Measurements from ENCODE around the gene USP4. TPM values are rescaled to one million over a fixed set of nuclear protein-coding genes. Genes with fewer than 3 reads are reported as not detected.
A peak's percentile ranks its signal among the peaks of the same experiment; 100 is the strongest.

The USP4 gene
- total and polyA plus RNA-seq, 2 of the 13 experiments (the other 11 are each of a cell fraction or from before 2014, with no cell fraction given) = 9.2 to 20.8 TPM

DNA sequence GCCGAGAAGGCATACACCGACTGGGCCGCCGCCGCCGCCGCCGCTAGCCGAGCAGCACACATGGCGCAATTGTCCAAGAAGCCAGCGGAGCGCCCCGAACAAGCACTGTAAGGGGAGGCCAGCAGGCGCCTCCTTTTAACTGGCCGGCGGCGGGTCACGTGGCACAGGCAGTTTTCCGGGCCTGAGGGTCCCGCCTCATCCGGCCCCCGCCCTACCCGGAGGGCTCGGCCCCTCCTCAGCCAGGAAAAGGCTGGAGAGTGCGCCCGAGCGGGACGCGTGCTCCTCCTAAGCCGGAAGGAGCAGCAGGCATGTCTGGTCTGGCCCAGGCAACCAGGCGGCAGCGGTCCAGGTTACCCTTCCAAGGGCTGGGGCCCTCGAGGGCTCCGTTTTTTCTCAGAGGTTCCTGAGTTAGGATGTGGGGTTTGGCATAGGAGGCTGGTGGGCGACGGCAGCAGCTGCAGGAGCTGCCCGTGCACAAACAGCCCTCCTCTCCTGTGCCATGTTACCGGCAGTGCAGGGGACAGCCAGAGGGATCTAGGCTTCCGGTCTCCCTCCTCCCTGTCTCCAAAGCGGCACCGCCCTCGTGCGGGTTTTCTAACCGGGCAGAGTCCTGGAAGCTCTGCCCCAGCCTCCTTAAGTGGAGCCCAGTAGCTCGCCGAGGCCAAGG, 18.5 kb upstream of the USP4 start, which contains the start of gene GPX1 (continued):
- TF ChIP-seq, protein P1, sequence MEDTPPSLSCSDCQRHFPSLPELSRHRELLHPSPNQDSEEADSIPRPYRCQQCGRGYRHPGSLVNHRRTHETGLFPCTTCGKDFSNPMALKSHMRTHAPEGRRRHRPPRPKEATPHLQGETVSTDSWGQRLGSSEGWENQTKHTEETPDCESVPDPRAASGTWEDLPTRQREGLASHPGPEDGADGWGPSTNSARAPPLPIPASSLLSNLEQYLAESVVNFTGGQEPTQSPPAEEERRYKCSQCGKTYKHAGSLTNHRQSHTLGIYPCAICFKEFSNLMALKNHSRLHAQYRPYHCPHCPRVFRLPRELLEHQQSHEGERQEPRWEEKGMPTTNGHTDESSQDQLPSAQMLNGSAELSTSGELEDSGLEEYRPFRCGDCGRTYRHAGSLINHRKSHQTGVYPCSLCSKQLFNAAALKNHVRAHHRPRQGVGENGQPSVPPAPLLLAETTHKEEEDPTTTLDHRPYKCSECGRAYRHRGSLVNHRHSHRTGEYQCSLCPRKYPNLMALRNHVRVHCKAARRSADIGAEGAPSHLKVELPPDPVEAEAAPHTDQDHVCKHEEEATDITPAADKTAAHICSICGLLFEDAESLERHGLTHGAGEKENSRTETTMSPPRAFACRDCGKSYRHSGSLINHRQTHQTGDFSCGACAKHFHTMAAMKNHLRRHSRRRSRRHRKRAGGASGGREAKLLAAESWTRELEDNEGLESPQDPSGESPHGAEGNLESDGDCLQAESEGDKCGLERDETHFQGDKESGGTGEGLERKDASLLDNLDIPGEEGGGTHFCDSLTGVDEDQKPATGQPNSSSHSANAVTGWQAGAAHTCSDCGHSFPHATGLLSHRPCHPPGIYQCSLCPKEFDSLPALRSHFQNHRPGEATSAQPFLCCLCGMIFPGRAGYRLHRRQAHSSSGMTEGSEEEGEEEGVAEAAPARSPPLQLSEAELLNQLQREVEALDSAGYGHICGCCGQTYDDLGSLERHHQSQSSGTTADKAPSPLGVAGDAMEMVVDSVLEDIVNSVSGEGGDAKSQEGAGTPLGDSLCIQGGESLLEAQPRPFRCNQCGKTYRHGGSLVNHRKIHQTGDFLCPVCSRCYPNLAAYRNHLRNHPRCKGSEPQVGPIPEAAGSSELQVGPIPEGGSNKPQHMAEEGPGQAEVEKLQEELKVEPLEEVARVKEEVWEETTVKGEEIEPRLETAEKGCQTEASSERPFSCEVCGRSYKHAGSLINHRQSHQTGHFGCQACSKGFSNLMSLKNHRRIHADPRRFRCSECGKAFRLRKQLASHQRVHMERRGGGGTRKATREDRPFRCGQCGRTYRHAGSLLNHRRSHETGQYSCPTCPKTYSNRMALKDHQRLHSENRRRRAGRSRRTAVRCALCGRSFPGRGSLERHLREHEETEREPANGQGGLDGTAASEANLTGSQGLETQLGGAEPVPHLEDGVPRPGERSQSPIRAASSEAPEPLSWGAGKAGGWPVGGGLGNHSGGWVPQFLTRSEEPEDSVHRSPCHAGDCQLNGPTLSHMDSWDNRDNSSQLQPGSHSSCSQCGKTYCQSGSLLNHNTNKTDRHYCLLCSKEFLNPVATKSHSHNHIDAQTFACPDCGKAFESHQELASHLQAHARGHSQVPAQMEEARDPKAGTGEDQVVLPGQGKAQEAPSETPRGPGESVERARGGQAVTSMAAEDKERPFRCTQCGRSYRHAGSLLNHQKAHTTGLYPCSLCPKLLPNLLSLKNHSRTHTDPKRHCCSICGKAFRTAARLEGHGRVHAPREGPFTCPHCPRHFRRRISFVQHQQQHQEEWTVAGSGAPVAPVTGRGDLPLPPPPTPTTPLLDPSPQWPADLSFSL (CRISPR knock-in tag; IDR thresholded peaks at IDR 0.05) = 0 out of 2 replicates have a peak, but pooled peaks have one; percentile 13
- peak; percentile 62; the same call in 1 of the 2 replicates for TF ChIP-seq ZC3H13 (CRISPR knock-in tag; IDR thresholded peaks at IDR 0.05)
- TF ChIP-seq, protein P2, sequence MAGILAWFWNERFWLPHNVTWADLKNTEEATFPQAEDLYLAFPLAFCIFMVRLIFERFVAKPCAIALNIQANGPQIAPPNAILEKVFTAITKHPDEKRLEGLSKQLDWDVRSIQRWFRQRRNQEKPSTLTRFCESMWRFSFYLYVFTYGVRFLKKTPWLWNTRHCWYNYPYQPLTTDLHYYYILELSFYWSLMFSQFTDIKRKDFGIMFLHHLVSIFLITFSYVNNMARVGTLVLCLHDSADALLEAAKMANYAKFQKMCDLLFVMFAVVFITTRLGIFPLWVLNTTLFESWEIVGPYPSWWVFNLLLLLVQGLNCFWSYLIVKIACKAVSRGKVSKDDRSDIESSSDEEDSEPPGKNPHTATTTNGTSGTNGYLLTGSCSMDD (CRISPR knock-in tag; IDR thresholded peaks at IDR 0.05) = no peak
- peak; percentile 43; the same call in 1 of the 2 replicates for TF ChIP-seq ZNF121 (CRISPR knock-in tag; IDR thresholded peaks at IDR 0.05)
- TF ChIP-seq ZSCAN25 (CRISPR knock-in tag; IDR thresholded peaks at IDR 0.05) = no peak
- TF ChIP-seq ZSCAN21 (CRISPR knock-in tag; IDR thresholded peaks at IDR 0.05; ENCODE audit: borderline replicate concordance) = peak; percentile 89
- no peak for TF ChIP-seq JARID2 (CRISPR knock-in tag; IDR thresholded peaks at IDR 0.05; ENCODE audit: insufficient replicate concordance)
- peak; percentile 92 for TF ChIP-seq ATF7-NPFF (CRISPR knock-in tag; IDR thresholded peaks at IDR 0.05; ENCODE audit: low read depth)
- TF ChIP-seq, protein P3, sequence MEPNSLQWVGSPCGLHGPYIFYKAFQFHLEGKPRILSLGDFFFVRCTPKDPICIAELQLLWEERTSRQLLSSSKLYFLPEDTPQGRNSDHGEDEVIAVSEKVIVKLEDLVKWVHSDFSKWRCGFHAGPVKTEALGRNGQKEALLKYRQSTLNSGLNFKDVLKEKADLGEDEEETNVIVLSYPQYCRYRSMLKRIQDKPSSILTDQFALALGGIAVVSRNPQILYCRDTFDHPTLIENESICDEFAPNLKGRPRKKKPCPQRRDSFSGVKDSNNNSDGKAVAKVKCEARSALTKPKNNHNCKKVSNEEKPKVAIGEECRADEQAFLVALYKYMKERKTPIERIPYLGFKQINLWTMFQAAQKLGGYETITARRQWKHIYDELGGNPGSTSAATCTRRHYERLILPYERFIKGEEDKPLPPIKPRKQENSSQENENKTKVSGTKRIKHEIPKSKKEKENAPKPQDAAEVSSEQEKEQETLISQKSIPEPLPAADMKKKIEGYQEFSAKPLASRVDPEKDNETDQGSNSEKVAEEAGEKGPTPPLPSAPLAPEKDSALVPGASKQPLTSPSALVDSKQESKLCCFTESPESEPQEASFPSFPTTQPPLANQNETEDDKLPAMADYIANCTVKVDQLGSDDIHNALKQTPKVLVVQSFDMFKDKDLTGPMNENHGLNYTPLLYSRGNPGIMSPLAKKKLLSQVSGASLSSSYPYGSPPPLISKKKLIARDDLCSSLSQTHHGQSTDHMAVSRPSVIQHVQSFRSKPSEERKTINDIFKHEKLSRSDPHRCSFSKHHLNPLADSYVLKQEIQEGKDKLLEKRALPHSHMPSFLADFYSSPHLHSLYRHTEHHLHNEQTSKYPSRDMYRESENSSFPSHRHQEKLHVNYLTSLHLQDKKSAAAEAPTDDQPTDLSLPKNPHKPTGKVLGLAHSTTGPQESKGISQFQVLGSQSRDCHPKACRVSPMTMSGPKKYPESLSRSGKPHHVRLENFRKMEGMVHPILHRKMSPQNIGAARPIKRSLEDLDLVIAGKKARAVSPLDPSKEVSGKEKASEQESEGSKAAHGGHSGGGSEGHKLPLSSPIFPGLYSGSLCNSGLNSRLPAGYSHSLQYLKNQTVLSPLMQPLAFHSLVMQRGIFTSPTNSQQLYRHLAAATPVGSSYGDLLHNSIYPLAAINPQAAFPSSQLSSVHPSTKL (CRISPR knock-in tag; IDR thresholded peaks at IDR 0.05) = peak; percentile 63
- TF ChIP-seq SCMH1 (CRISPR knock-in tag; IDR thresholded peaks at IDR 0.05; ENCODE audit: borderline replicate concordance) = no peak
- no peak; the same call in 1 of the 2 replicates for TF ChIP-seq MTF1 (CRISPR knock-in tag; IDR thresholded peaks at IDR 0.05)
- TF ChIP-seq ZNF780A (CRISPR knock-in tag; IDR thresholded peaks at IDR 0.05) = no peak
- no peak for TF ChIP-seq NPAS2 (CRISPR knock-in tag; IDR thresholded peaks at IDR 0.05; ENCODE audit: borderline replicate concordance)
- TF ChIP-seq ZNF382 (CRISPR knock-in tag; IDR thresholded peaks at IDR 0.05; ENCODE audit: borderline replicate concordance) = no peak
- no peak for TF ChIP-seq ZNF337 (CRISPR knock-in tag; IDR thresholded peaks at IDR 0.05; ENCODE audit: borderline replicate concordance, low read depth)
- TF ChIP-seq NFATC3 (CRISPR knock-in tag; IDR thresholded peaks at IDR 0.05) = no peak
- no peak; the same call in 1 of the 2 replicates for TF ChIP-seq GATA4 (IDR thresholded peaks at IDR 0.05; ENCODE audit: borderline replicate concordance, low read depth)
- TF ChIP-seq ZNF326 (CRISPR knock-in tag; IDR thresholded peaks at IDR 0.05; ENCODE audit: borderline replicate concordance) = no peak

All from HepG2 (cell line).